ENCODE results near the gene MNX1. TPM values are rescaled to one million over a fixed set of nuclear protein-coding genes. Genes with fewer than 3 reads are reported as not detected.

The MNX1 gene
- total RNA-seq, 2 donors from 2014 or later: 15.9 to 20.4 TPM

GRCh38 chr7:157018328-157018996, 8.0 kb upstream of the MNX1 start:
- ATAC-seq (no peak), DNase-seq (no peak)
- intact Hi-C loops (cut with DNase I, micrococcal nuclease): no loop called here

DNA sequence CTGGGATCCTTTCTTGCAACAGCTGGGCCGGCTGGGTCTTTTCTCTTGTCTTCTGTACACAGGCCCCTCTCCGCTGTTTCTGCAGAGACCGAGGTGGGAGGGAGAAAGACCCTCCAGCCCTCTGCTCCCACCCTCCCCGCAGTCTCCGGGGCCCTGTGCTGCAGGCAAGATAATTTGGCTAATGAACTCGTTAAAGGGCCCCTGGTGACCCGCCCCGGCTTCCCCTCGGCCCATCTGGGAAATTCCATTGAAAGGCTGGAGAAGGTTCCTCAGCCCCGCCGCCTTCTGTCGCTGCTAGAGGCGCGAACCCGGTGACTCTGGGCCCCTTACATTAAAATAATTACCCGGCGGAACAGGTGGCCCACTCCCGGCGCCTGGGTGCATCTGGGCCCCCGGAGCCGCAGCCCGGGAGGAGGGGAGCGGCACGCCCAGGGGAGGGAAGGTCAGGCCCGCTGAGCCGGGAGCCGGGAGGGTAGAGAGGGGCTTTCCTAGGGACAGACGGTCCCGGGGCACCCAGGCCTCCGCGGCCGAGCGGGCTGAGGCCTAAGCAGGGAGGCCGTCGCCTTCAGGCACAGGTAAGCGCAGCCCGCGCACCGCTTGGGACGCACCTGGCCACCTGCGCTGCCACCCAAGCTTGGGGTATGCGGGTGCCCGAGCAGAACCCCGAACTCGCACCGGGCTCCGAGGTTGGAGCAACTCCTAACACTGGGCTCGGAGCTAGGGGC, 7.3 kb upstream of the MNX1 start:
- intact Hi-C loops (cut with DNase I, micrococcal nuclease): no loop called here
- ATAC-seq (no peak), DNase-seq (no peak)

DNA sequence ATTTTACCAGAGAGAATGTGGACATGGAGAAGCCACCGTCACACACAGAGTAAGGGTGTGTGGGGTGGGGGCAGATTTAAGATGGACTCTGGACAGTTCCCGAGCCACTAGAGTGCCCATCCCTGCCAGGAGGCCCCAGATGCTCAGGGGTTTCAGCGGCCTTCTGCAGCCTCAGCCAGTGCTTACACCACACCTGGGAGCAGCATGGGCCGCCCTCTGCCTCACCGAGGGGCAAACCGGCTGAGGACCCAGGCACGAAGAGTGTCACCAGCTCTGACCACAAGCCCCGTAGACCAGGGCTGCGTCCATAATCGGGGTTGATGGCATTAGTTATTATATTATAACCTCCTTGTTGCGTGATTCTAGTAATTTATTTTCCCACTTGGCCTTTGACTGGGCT, 6.7 kb upstream of the MNX1 start:
- intact Hi-C loops (cut with DNase I, micrococcal nuclease): no loop called here
- ATAC-seq (no peak), DNase-seq (no peak)

GRCh38 chr7:157016352-157017041, 6.0 kb upstream of the MNX1 start:
- DNase-seq (no peak), ATAC-seq (no peak)
- intact Hi-C loops (cut with DNase I, micrococcal nuclease): no loop called here

GRCh38 chr7:157016024-157016351, 5.5 kb upstream of the MNX1 start:
- DNase-seq: no peak
- intact Hi-C loops (cut with DNase I, micrococcal nuclease): no loop called here

DNA sequence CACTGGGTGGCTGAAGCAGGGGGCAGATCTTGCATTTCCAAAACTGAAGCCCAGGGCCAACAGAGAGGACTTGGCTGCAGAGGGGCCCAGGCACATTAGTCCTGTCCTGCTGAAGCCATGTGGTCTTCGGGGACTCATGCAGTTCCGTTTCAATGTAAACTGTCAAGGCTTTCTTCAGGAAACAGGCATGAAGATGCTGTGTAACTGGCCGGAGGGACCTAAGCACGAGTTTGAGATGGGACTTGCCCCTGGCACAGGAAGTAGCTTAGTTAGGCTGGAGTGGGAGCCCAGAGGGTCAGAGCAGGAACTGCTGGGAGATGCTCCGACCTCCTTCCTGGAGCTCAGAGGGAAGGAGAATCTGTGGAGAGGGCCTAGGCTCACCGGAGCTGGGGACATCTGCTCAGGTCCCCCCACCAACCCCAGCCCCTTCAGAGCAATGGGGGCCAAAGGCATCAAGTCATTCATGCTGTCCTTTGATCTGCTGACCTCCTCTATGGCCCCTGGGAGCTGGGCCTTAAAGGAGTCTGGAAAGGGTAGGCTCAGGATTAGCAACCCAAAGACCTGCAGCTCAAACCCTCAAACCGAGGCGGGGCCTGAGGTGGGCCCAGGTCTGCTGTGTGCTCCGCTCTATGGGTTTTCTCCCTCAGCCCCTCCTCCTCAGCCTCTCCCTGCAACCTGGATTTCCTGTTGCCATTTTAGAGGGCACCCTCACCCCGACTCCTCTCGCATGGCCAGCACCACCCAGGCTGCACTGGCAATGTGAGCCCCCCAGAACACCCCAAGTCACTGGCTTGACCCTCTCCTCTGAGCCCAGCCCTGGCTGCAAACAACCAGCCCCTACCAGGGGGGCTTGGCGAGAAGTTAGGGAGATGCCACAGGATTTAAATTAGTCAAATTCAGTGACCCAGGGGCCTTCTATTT, 4.4 kb upstream of the MNX1 start:
- ATAC-seq (no peak), DNase-seq (no peak)
- intact Hi-C loops (cut with DNase I, micrococcal nuclease): no loop called here

More at GRCh38 chr7:157016024-157016351, 5.5 kb upstream of the MNX1 start:
- ATAC-seq: no peak

- peak; percentile 34 for ATAC-seq
- intact Hi-C loops (cut with DNase I, micrococcal nuclease): no loop called here
- DNase-seq: no peak
Observed at GRCh38 chr7:157013602-157014549, 3.4 kb upstream of the MNX1 start.

GRCh38 chr7:157013101-157013500, 2.6 kb upstream of the MNX1 start:
- ATAC-seq (no peak), DNase-seq (no peak)
- intact Hi-C loops (cut with DNase I, micrococcal nuclease): no loop called here

DNA sequence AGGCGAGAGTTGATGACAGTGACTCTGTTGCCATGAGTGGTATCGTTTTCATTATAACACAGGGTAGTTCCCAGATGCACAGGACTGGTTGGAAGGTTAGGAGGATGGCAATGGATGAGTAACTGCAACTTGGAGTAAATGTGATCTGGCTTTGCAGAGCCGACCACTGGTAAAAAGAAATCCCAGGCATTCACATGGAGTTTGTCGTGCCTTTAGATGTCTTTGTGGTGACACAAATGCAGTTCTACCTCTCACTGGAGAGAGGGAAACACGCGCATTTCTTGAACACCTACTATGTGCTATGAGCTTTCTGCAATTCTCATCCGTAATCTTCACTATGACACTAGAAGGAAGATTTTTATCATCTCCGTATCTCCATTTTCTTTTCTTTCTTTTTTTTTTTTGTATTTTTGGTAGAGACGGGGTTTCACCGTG, 1.7 kb upstream of the MNX1 start:
- intact Hi-C loops (cut with DNase I, micrococcal nuclease): no loop called here
- DNase-seq (no peak), ATAC-seq (no peak)

- DNase-seq (no peak), ATAC-seq (no peak)
- intact Hi-C loops (cut with DNase I, micrococcal nuclease): no loop called here
Observed at GRCh38 chr7:157011333-157012112, 1.1 kb upstream of the MNX1 start.

DNA sequence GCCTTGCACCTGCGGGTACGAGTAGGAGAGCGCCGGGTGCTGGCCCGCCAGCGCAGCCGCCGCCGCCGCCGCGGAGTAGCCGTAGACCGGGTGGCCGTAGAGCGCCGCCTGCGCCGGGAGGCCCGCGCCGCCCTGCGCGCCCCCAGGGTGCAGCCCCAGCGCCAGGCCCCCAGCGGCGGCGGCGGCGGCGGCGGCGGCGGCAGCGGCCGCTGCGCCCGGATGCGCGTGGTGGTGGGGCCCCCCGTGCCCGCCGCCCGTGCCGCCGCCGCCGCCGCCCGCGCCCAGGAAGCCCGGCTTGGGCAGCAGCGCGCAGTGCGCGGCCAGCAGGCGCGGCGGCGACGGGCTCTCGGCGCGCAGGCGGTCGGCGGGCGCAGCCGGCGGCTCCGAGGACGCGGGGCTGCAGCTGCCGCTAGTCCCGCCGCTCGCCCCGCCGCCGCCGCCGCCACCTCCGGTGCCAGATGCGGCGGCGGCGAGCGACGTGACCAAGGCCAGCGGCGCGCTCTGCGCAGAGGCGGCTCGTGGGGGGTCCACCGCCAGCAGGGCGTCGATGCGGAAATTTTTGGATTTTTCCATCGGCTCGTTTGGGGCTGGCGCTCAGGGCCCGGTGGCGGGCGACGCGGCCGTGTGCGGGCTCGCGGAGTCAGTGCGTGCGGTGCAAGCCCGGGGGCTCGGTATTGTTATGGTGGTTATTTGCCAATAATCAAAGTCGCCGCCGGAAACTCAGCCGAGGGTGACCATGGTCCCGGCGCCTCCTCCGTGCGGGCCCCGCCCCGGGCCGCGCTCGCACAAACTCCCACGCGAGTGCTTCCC, 480 bp downstream of the MNX1 start:
- no peak for ATAC-seq
- no peak for DNase-seq
- intact Hi-C loops (cut with DNase I, micrococcal nuclease): no loop called here

GRCh38 chr7:157009170-157009777, 1.2 kb downstream of the MNX1 start:
- ATAC-seq (peak; percentile 58), DNase-seq (peak in 1 of 2 donors; percentile 68)
- intact Hi-C loops (cut with DNase I, micrococcal nuclease): no loop called here

DNA sequence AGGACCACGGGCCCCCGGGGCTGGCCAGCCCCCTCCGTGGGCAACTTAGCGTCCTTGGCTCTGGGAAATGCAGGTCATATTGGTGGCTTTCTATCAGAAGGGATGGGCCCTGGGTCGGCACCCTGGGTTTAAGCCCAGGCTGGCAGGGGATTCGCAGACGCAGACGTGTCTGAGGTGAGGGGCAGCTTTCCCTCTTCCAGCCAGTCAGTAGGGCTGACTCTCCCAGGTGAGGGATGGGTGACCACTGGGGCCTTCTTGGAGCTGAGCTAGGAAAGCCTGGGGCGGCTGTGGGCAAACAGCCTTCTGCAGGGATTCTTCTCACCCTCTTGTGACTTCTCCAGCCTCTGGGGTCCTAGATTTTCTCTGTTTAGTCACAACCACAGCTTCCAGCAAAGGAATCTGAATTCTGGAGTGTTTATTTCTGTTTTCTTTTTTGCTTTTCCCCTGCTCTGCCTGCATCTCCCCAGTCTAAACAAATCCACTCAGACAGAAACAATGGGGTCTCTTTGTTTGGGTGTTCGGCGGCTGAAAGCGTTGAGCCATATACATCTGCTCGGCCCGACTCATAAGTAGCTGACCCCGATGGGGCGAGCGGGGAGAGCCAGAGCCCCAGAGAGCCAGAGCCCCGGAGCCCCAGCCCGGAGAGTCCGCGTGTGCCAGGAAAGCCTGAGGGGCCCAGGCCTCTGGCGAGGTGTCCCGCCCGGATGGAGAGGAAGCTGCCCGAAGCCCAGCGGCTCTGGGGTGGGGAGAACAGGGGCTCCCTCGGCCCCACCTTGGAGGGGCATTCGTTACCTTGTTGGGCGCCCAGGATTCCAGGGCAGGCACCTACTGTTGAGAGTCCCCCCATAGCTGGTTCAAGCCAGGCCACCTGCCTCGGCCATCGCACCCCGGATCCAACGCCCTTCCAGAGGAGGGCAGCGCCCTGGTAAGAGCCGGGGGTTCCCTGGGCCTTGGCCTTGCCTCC, 2.0 kb downstream of the MNX1 start:
- intact Hi-C loops (cut with DNase I, micrococcal nuclease): no loop called here
- DNase-seq (no peak), ATAC-seq (peak; percentile 2)

GRCh38 chr7:157007470-157008066, 2.9 kb downstream of the MNX1 start:
- ATAC-seq: peak; percentile 37
- intact Hi-C loops (cut with DNase I, micrococcal nuclease): no loop called here
- peak; percentile 51 to 67 for DNase-seq
